SKM-1 (cell line): ENCODE results near the gene DAZAP2.
"Not testable (repeated sequence)": the region's sequence is repeated elsewhere in the genome, so short reads cannot be mapped to it uniquely, and the experiment has no call there.

Experiments used
- DNase-seq: peaks from one replicate; lab custom pipeline; 2025; ENCODE audit not compliant: unreplicated experiment; lab: John Stamatoyannopoulos, UW

DAZAP2 gene

GRCh38 chr12:51246254-51246853 is 7.7 kb downstream of the DAZAP2 start:
- peak; percentile 52 for DNase-seq

- DNase-seq, result no peak
These were observed 9.0 kb downstream of the DAZAP2 start for GRCh38 chr12:51247523-51248206.

GRCh38 chr12:51253276-51253675 is 14.7 kb downstream of the DAZAP2 start:
- no peak for DNase-seq

- no peak for DNase-seq
These were observed 15.9 kb downstream of the DAZAP2 start for GRCh38 chr12:51254536-51254935.

GRCh38 chr12:51259600-51259999 is 21.0 kb downstream of the DAZAP2 start:
- DNase-seq, result not testable (repeated sequence)

GRCh38 chr12:51262758-51263177 is 24.1 kb downstream of the DAZAP2 start:
- peak; percentile 8 for DNase-seq

GRCh38 chr12:51263341-51263740 is 24.7 kb downstream of the DAZAP2 start:
- no peak for DNase-seq

- no peak for DNase-seq
These were observed 25.7 kb downstream of the DAZAP2 start for GRCh38 chr12:51264297-51264696.

GRCh38 chr12:51265024-51265423 is 26.4 kb downstream of the DAZAP2 start:
- no peak for DNase-seq

GRCh38 chr12:51269174-51270066 is 30.8 kb downstream of the DAZAP2 start:
- no peak for DNase-seq

GRCh38 chr12:51270067-51270950 is 31.7 kb downstream of the DAZAP2 start, which contains the start of gene SMAGP:
SMAGP (minus strand) TSS chr12:51270415; CDS start chr12:51269278, 1,137 bp downstream.
- no peak for DNase-seq

GRCh38 chr12:51270951-51271518 is 32.4 kb downstream of the DAZAP2 start:
- no peak for DNase-seq

GRCh38 chr12:51272810-51273209 is 34.2 kb downstream of the DAZAP2 start:
- not testable (repeated sequence) for DNase-seq

- no peak for DNase-seq
These were observed 36.5 kb downstream of the DAZAP2 start for GRCh38 chr12:51275088-51275487.

GRCh38 chr12:51281202-51281924 is 42.7 kb downstream of the DAZAP2 start:
- no peak for DNase-seq

- DNase-seq, result no peak
These were observed 47.2 kb downstream of the DAZAP2 start for GRCh38 chr12:51285843-51286242.

- peak; percentile 5 for DNase-seq
These were observed 53.2 kb downstream of the DAZAP2 start for GRCh38 chr12:51291603-51292513.
